Hepatocyte (in vitro differentiated cells): ENCODE measurements around the gene SUGCT.

Experiments
- CTCF ChIP-seq: fragments of 200-600 bp; sonication (generic); IDR thresholded peaks from 2 replicates; pipeline ENCODE4 v1.5.1; 2016; ENCODE audit warnings: antibody characterized with exemption, mild to moderate bottlenecking; ENCODE audit not compliant: poor library complexity
- EZH2 ChIP-seq: fragments of 200-600 bp; sonication (generic); IDR thresholded peaks from 2 replicates; pipeline ENCODE4 v1.6.1; 2016; ENCODE audit warnings: antibody characterized with exemption, mild to moderate bottlenecking, borderline replicate concordance

- TF ChIP-seq CTCF (no peak), EZH2 (no peak)
Measured at GRCh38 chr7:40303996-40304395, 169.2 kb downstream of the SUGCT start.
